ENCODE results near the gene AUTS2. TPM values are rescaled to one million over a fixed set of nuclear protein-coding genes. Genes with fewer than 3 reads are reported as not detected.

Gene AUTS2
- total RNA-seq, 3 donors from 2014 or later: 31.5 to 94.3 (median 81.3) TPM

GRCh38 chr7:70600993-70601392 is 1002.7 kb downstream of the AUTS2 start:
- no peaks in the 10 kb centered on the region for H3K27me3 ChIP-seq

GRCh38 chr7:70602117-70602516 is 1003.8 kb downstream of the AUTS2 start:
- Histone ChIP-seq H3K27ac (no peak overlapping the region), H3K9me3 (peaks cover 0 to 5% of the 10 kb centered on the region in 2 donors), H3K4me3 (no peak overlapping the region), H3K27me3 (no peaks in the 10 kb centered on the region), H3K4me1 (no peaks in the 10 kb centered on the region), H3K36me3 (no peaks in the 10 kb centered on the region)
- intact Hi-C loops (cut with DNase I; ENCODE audit: low total_unique reads): no loop called here
- no peak for DNase-seq (ENCODE audit: low spot score in 2 of 2)
- TF ChIP-seq, protein P1, sequence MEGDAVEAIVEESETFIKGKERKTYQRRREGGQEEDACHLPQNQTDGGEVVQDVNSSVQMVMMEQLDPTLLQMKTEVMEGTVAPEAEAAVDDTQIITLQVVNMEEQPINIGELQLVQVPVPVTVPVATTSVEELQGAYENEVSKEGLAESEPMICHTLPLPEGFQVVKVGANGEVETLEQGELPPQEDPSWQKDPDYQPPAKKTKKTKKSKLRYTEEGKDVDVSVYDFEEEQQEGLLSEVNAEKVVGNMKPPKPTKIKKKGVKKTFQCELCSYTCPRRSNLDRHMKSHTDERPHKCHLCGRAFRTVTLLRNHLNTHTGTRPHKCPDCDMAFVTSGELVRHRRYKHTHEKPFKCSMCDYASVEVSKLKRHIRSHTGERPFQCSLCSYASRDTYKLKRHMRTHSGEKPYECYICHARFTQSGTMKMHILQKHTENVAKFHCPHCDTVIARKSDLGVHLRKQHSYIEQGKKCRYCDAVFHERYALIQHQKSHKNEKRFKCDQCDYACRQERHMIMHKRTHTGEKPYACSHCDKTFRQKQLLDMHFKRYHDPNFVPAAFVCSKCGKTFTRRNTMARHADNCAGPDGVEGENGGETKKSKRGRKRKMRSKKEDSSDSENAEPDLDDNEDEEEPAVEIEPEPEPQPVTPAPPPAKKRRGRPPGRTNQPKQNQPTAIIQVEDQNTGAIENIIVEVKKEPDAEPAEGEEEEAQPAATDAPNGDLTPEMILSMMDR (IDR thresholded peaks at IDR 0.05): no peak
- TF ChIP-seq POLR2A (IDR thresholded peaks at IDR 0.05) (no peak), POLR2AphosphoS5 (IDR thresholded peaks at IDR 0.05) (no peak)

More at GRCh38 chr7:70600993-70601392, 1002.7 kb downstream of the AUTS2 start:
- DNase-seq (ENCODE audit: low spot score in 2 of 2): no peak
- intact Hi-C loops (cut with DNase I; ENCODE audit: low total_unique reads): no loop called here
- no peaks in the 10 kb centered on the region for H3K4me1 ChIP-seq
- no peaks in the 10 kb centered on the region for H3K36me3 ChIP-seq
- no peak overlapping the region for H3K27ac ChIP-seq
- H3K9me3 ChIP-seq: peaks cover 0 to 5% of the 10 kb centered on the region in 2 donors
- TF ChIP-seq POLR2AphosphoS5 (IDR thresholded peaks at IDR 0.05) (no peak), POLR2A (IDR thresholded peaks at IDR 0.05) (no peak)
- TF ChIP-seq, protein P1 (IDR thresholded peaks at IDR 0.05): no peak
- no peak overlapping the region for H3K4me3 ChIP-seq

DNA sequence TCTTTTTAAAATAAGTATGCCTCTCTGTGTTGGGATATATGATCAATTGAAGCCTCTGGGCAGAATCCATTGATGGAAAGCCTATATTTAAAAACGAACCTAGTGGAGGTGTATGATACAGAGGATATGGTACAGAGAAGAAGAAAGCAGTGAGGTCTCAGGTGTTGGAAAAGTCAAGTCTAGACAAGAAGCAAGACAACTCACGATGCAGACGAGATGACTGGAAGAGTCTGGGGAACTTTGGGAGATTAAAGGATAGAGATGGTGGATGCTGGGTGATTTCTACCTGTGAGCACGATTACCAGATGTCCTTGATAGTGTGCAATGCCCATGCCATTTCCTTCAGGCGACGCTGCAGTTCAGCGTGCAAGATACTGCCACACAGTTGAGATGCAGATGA is 1009.0 kb downstream of the AUTS2 start:
- Histone ChIP-seq H3K9me3 (peaks cover 0 to 5% of the 10 kb centered on the region in 2 donors), H3K27ac (no peak overlapping the region), H3K36me3 (no peaks in the 10 kb centered on the region), H3K4me3 (no peak overlapping the region), H3K27me3 (no peaks in the 10 kb centered on the region), H3K4me1 (no peaks in the 10 kb centered on the region)
- intact Hi-C loops (cut with DNase I; ENCODE audit: low total_unique reads): no loop called here
- no peak for DNase-seq (ENCODE audit: low spot score in 2 of 2)
- TF ChIP-seq POLR2AphosphoS5 (IDR thresholded peaks at IDR 0.05) (no peak), POLR2A (IDR thresholded peaks at IDR 0.05) (no peak)
- TF ChIP-seq, protein P1 (IDR thresholded peaks at IDR 0.05): no peak

- Histone ChIP-seq H3K9me3 (peaks cover 0 to 5% of the 10 kb centered on the region in 2 donors), H3K4me1 (no peaks in the 10 kb centered on the region), H3K27ac (no peak overlapping the region), H3K36me3 (no peaks in the 10 kb centered on the region), H3K27me3 (no peaks in the 10 kb centered on the region), H3K4me3 (no peak overlapping the region)
- DNase-seq (ENCODE audit: low spot score in 2 of 2): no peak
- TF ChIP-seq, protein P1 (IDR thresholded peaks at IDR 0.05): no peak
- TF ChIP-seq POLR2A (IDR thresholded peaks at IDR 0.05) (no peak), POLR2AphosphoS5 (IDR thresholded peaks at IDR 0.05) (no peak)
- intact Hi-C loops (cut with DNase I; ENCODE audit: low total_unique reads): no loop called here
Observed at GRCh38 chr7:70607759-70608158, 1009.5 kb downstream of the AUTS2 start.

DNA sequence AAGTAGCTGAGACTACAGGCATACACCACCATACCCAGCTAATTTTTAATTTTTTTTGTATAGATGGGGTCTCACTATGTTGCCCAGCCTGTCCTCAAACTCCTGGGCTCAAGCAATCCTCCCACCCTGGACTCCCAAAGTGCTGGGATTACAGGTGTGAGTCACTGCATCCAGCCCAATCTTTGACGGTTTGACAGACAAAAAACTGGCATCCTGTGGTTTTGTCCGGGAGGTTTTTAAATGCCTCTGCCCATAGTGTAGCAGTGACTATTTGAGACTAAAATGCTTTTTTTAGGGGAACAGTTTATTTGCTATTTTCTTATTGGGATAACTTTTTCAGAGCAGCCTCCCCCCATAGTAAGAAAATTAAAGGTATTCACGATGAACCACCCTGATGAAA is 1010.0 kb downstream of the AUTS2 start:
- no peak overlapping the region for H3K27ac ChIP-seq
- no peaks in the 10 kb centered on the region for H3K36me3 ChIP-seq
- no peaks in the 10 kb centered on the region for H3K4me1 ChIP-seq
- DNase-seq (ENCODE audit: low spot score in 2 of 2): no peak
- H3K4me3 ChIP-seq: no peak overlapping the region
- no peak for TF ChIP-seq POLR2A (IDR thresholded peaks at IDR 0.05)
- TF ChIP-seq, protein P1 (IDR thresholded peaks at IDR 0.05): no peak
- H3K27me3 ChIP-seq: no peaks in the 10 kb centered on the region
- intact Hi-C loops (cut with DNase I; ENCODE audit: low total_unique reads): no loop called here
- H3K9me3 ChIP-seq: peaks cover 0 to 5% of the 10 kb centered on the region in 2 donors

Data from breast epithelium (tissue), 4 donors.